GM18502 (cell line): Measurements from ENCODE around the gene LRRC75B.
"Not testable (repeated sequence)": the region's sequence is repeated elsewhere in the genome, so short reads cannot be mapped to it uniquely, and the experiment has no call there.

Source experiments
- ATAC-seq: cut with Tn5 transposase; IDR thresholded peaks from one replicate; pipeline ENCODE4 v1.9.1; 2021; ENCODE audit warnings: mild to moderate bottlenecking; ENCODE audit not compliant: unreplicated experiment, poor library complexity

Gene LRRC75B

DNA sequence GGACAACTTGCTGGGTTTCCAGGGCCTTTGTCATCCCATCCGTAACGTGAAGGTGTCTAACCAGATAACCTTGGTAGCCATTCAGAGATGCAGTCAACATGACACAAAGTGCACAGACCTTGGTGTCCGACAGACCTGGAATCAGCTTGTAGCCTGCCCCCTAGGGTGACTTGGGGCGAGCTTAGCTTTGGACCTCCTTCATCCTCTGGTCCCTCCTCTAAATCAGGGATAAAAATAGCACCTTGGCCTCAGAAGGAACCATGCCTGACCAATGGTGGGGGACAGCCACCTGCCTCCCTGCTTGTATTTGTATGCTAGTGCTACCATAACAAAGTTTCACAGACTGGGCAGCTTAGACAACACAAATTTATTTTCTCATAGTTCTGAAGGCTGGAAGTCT lies 33.4 kb downstream of the LRRC75B start:
- no peak for ATAC-seq

- peak; percentile 75 for ATAC-seq
Observed at GRCh38 chr22:24555165-24556039, 37.5 kb downstream of the LRRC75B start, which contains the start of gene SNRPD3. SNRPD3 (plus strand) TSS chr22:24555999; CDS start chr22:24557675, 1,676 bp downstream.

- ATAC-seq: peak; percentile 5
Observed at GRCh38 chr22:24554313-24555164, 38.3 kb downstream of the LRRC75B start, which contains the start of gene GUCD1. GUCD1 (minus strand) TSS chr22:24555138; CDS start chr22:24554991, 147 bp downstream.

DNA sequence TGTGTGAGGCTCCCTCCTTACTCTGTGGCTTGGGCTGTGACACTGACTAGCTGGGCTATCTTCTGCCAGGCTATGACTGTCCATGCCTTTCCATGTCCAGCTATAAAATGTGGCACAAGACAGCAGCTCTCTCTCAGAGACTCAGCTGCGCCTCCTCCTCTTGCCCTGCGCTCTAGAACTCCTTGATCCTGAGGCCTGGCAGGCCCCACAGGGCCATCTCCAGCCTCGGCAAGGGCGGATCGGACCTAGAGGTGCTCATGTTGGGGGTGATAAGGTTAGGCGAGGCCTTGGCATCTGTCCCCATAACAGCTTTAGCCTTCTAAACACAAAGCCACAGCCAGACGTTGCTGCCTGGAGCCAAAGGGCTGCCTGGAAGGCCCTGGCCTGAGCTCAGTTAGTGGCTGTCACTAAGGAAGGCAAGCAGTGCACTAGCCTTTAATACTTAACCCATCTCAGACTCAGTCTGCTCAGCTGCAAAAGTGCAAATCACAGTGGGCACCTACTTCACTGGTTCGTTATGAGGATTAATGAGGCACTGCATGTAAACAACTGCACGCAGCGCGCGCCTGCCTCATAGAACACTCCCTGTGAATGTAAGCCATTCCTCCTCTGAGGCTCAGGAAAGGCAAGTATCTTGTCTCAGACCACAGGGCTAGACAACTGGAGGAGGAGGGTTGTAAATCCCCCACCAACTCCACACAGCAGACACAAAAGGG lies 39.1 kb downstream of the LRRC75B start:
- ATAC-seq: no peak

GRCh38 chr22:24552503-24553286 lies 40.2 kb downstream of the LRRC75B start:
- ATAC-seq: not testable (repeated sequence)

DNA sequence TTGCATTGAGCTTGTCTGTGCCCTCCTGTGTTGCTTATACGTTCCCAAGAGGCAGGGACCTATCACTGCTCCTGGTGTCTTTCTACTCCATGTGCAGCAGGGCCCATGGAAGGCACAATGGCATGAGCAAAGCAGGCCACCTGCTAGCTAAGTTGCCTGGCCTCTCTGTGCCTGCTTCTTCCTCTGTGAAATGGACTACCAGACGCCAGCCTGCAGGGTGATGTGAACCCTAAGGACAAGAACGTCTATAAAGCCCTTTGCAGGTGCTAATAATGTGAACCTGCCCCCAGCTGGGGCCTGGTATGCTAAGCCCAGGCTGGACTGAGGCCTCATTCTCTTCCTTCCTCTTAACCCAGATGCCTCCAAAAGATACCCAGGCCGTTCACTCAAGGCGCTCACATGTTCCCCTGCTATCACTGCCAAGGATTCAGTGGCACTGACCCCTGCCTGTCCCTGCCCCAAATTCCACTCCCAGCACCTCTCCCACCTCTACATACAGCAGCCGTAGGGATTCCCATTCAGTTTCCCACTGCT lies 41.9 kb downstream of the LRRC75B start:
- no peak for ATAC-seq

DNA sequence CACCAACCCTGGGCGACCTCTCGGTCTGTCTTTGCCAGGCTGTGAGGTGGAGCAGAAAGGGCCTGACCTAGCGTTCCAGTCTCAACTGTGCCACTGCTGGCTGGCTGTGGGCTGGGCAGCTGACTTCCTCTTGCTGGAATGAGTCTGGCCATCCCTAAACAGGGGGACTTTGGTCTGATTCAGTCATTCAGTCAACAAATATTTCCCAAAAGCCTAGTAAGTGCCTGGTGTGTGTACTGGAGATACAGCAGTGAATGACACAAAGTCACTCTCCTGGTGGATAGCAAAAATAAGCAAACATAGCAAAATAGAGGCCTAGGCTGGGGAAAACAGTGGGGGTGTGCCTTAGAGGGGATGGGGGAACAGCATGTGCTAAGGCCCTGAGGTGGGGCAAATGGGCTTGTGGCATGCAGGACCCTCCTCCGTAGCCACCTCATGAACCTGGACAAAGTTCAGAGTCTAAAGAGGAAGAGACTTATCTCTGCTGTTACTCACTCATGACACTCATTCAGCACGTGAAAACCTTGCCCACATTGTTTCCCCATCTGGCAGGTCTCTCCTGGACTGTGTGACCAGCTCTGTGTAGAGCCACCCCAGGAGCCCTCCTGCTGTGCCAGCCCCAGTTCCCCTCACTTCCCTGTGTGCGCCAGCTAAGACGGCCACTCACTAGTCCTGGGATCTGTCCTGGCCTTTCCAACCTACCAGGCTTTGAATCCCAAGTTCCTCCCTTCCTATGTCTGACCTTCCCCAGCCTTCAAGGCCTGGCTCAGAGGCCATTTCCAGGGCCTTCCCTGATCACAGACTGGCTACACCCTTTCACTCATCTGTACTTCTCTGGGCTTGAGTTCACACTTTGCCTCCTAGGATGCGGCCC lies 42.6 kb downstream of the LRRC75B start:
- ATAC-seq: no peak

DNA sequence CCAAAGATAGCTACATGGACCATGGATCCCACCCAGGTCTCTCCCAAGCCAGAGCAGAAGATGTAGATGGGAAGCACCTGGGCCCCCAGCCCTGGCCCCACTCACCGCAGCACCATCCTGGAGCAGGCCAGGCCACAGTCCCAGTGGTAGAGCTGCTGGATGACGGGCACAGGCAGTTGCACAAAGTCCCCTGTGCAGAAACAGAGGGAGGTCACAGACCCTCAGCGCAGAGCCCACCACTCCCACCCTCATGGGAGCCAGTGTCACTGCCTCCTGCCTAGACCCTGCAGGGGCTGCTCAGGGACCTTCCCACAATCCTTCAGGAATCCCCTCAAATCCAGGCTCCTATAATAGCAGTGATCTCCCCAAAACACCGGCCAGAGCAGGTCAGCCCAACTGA lies 44.1 kb downstream of the LRRC75B start:
- ATAC-seq: no peak

- no peak for ATAC-seq
Observed at GRCh38 chr22:24543679-24544243, 49.1 kb downstream of the LRRC75B start.

- no peak for ATAC-seq
Observed at GRCh38 chr22:24543185-24543601, 49.7 kb downstream of the LRRC75B start.

GRCh38 chr22:24542641-24543040 lies 50.2 kb downstream of the LRRC75B start:
- no peak for ATAC-seq

- no peak for ATAC-seq
Observed at GRCh38 chr22:24541681-24542515, 51.0 kb downstream of the LRRC75B start.

- no peak for ATAC-seq
Observed at GRCh38 chr22:24540470-24540869, 52.4 kb downstream of the LRRC75B start.

- no peak for ATAC-seq
Observed at GRCh38 chr22:24536089-24536488, 56.8 kb downstream of the LRRC75B start.
